IPS DF 4.7 (cell line): ENCODE data around the gene DOCK2.

ENCODE experiments used
- DNase-seq: peaks from one replicate; pipeline ENCODE4 v3.0.0-alpha.2; 2013; ENCODE audit warnings: low spot score; ENCODE audit errors: extremely low read depth

The DOCK2 gene

GRCh38 chr5:170028124-170028523 lies 391.0 kb downstream of the DOCK2 start:
- DNase-seq = no peak

DNA sequence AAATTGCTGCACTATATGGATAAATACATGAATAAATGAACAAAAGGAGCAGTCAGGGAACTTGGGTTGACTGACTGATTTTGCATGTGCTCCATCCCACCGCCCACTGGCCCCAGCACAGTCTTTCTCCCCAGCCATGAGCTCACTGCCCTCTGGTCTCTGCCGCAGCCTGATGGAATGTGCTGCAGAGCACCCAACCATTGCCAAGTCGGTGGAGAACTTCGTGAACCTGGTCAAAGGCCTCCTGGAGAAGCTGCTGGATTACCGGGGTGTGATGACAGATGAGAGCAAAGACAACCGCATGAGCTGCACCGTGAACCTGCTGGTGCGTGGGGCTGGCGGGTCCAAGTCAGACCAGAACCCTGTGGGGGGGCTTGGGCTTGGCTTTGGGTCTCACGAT lies 397.2 kb downstream of the DOCK2 start:
- no peak for DNase-seq

DNA sequence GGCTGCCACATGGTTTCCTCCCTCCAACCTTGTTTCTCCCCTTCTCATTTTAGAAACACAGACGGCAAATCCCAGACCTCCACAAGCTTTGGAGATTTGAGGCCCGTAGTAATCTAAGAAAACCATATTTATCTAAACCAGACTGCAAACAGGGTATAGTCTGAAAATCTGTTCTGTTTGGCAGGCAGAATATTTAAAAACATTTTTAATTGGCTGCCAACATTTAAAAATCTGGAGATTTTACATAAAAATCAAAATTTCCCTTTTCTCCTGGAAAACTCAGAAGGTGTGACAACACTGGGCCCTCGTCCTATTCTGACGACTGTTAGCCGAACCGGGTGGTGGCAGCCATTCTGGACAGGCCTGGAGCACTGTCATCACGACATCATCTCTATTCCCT lies 401.2 kb downstream of the DOCK2 start:
- no peak for DNase-seq

DNA sequence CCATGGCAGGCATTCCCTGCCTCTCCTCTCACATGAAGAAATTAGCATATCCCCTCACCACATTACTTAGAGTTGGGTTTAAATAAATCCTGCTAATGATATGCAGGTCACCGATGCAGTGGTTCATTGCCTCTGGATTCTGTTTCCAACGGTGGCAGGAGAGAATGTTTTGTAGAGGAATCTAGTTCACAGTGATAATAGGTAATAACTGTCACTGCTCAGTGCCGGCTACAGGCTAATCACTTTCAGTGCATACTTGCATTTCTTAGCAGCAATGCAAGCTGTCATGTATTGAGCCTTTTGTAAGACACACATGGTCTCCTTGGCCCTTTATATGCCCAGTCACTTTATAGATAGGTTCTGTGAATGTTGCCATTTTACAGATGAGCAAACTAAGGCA lies 402.8 kb downstream of the DOCK2 start:
- no peak for DNase-seq

- no peak for DNase-seq
These were observed 409.2 kb downstream of the DOCK2 start for GRCh38 chr5:170046241-170046640.

GRCh38 chr5:170049713-170050112 lies 412.6 kb downstream of the DOCK2 start:
- DNase-seq = no peak

- no peak for DNase-seq
These were observed 416.8 kb downstream of the DOCK2 start for GRCh38 chr5:170053896-170054295.

- no peak for DNase-seq
These were observed 418.5 kb downstream of the DOCK2 start for GRCh38 chr5:170055606-170056005.

DNA sequence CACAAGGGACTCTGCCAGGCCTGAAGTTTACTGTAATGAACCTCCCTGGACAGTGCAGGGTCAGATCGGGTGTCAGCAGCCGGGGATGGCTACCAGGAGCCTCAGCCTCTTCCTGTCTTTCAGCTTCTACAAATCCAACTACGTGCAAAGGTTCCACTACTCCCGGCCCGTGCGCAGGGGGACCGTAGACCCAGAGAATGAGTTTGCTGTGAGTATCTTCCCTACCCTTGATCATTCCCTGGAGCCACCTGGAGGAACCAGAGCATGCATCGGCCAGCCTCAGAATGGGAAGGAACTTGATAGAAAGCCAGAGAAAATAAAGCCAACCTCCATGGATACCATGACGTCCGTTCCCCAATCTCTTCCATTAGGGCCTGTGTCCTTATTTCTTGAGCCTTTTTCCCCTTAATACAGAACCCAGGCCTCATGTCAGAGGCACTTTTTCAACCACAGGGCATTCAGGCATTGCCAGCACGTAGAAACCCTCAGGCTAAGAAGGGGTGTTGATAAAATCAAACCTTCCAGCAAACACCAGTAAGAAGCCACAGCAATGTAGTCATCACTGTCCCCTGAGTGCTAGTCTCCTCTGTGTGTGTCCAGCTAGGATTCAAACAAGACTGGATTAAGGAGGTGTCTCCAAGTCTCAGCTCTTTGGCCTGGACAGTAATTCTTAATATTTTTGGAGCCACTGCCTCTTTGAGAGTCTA lies 419.6 kb downstream of the DOCK2 start:
- no peak for DNase-seq

DNA sequence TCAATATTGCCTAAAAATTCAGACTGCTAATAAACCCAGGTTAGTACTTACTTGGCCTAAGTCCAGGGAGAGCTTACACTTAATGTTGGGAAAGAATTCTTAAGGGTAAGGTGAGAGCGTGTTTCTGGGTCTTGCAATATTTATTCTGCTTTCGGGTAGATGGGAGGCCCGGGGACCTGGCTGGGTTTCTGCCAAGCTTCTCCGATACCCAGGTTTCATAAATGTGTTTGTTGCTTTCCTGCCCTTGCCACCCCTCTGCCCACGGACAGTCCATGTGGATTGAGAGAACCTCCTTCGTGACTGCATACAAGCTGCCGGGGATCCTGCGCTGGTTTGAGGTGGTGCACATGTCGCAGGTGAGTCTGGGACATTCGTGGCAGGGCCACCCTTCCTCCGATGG lies 420.2 kb downstream of the DOCK2 start:
- DNase-seq = no peak

DNA sequence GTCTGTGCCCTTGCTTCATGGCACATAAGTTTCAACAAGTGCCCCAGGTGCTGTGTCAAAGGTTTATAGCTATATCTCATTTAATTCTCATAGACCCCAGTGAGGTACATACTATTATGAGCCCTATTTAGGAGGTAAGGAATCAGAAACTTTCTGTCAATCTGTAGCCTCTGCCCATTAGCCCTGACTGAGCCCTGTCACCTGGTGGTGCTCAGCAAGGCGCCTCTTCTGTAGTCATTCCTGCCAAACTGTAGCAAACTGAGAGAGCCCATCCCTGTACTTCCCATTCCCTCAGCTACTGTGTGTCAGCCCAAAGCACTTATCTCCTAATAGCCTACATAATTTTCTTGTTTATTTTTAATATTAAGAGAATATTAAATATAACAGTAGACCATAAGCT lies 422.1 kb downstream of the DOCK2 start:
- no peak for DNase-seq

GRCh38 chr5:170067152-170067551 lies 430.1 kb downstream of the DOCK2 start:
- no peak for DNase-seq

DNA sequence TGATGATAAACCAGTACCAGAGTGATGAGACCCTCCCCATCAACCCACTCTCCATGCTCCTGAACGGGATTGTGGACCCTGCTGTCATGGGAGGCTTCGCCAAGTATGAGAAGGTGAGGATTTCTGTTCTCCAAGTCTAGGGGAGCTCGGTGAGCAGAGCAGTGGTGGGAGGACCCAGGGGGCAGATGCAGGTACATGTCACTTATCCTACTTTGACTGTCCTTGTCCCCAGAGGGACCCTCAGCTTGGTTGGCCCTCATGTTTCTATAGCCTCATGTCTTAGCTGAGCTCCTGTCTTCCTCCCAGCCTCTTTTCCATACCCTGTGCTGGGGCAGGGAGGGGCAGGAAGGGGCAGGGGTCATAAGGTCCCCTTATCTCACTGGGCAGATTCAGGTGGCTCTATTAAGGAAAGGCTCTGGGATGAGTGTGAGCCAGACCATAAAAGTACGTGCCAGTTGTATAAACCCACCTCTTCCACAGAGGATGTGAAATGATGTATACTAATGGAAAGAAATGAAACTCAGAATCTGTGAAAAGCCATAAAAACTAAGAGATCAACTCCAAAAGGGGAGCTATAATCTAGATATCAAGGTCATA lies 430.6 kb downstream of the DOCK2 start:
- DNase-seq = no peak

- DNase-seq = no peak
These were observed 432.4 kb downstream of the DOCK2 start for GRCh38 chr5:170069512-170069911.

- peak; percentile 11 for DNase-seq
These were observed 433.7 kb downstream of the DOCK2 start for GRCh38 chr5:170070556-170071412.

- DNase-seq = no peak
These were observed 434.7 kb downstream of the DOCK2 start for GRCh38 chr5:170071748-170072147.

- DNase-seq = no peak
These were observed 438.6 kb downstream of the DOCK2 start for GRCh38 chr5:170075696-170076095.

DNA sequence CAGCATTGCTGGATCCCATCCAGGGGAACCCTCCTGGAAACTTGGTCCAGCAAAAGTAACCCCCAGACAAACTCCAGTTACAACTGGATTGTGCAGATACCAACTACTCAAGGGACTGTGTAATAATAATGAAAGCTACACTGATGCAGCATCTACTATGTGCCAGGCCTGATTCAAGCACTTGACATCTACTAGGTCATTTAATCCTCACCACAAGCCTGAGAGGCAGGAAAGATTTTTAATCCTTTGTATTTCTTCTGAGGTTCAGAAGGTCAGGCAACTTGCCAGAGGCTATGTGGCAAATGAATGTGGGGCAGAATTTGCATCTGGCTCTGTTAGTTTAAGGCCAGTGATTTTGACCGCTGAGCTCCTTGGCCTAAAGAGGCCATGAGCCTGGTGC lies 439.1 kb downstream of the DOCK2 start:
- DNase-seq = no peak

DNA sequence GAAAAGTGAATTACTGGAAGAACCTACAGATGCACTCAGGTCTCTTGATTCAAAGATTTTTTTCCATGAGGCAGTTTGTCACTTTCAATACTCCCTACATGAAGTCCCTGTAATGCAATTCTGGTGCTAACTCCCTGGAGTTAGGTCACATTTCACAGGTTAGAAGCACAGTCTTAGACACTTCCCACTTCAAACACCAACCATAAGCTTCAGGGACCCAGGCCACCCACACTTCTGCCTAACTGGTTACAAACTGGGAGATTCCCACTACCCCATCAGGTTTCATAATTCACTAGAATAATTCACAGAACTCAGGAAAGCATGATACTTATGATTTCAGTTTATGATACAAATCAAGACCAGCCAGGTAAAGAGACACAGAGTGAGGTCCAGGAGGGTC lies 439.7 kb downstream of the DOCK2 start:
- no peak for DNase-seq

DNA sequence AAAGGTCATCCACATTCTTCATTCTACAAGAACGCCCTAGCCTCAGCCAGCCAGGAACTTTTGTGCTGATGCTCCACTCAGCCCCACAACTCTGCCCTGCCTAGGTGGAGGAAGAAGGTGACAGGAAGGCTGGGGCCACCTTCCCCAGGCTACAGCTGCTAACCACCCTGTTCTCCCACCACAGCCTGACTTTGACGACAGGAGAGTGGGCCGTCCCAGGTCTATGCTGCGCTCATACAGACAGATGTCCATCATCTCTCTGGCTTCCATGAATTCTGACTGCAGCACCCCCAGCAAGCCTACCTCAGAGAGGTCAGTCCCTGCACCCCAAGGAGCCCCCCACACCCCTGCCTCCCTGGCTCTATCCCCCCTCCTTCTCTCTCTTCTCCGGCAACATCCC lies 440.5 kb downstream of the DOCK2 start:
- DNase-seq = no peak

DNA sequence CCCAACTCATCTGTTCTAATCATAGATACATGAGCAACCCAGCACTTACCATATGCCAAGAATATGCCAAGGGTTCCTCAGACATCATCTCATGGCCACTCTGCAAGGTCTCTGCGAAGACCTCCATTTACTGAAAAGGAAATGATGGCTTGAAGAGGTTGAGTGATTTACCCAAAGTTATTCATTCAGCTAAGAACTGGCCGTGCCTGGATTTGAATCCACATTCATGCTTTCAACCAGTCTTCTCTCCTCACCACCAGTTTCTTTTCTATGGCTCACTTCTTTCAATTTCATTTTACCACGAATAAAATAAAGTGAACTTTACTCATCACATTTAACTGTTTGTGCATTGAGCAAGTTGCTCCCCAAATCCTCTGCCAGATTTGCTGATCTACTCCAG lies 441.4 kb downstream of the DOCK2 start:
- no peak for DNase-seq

GRCh38 chr5:170078931-170079330 lies 441.9 kb downstream of the DOCK2 start:
- no peak for DNase-seq
